Thoracic aorta (tissue), 2 donors: Measurements from ENCODE around the gene PHACTR1. TPM values are rescaled to one million over a fixed set of nuclear protein-coding genes. Genes with fewer than 3 reads are reported as not detected.

ENCODE experiments used
- ATAC-seq: fragments of 150-250 bp; one replicate; pipeline ENCODE4 v1.8.0; 2017; ENCODE audit warnings: low read depth; ENCODE audit not compliant: insufficient number of reproducible peaks, low FRiP score
- DNase-seq: peaks from one replicate; pipeline ENCODE4 v3.0.0-alpha.2; 2020; ENCODE audit warnings: low spot score
- H3K27ac ChIP-seq, 2 donors: fragments of 200-600 bp; sonication (generic); 1 replicate in 1 of 2; 2 replicates in 1 of 2; pipeline ENCODE4 v1.5.1; 2016; ENCODE audit warnings: mild to moderate bottlenecking in 2 of 2, moderate library complexity in 2 of 2
- H3K27me3 ChIP-seq: fragments of 200-600 bp; sonication (generic); replicated peaks from 2 replicates; pipeline ENCODE4 v1.6.0; 2016; ENCODE audit warnings: mild to moderate bottlenecking; ENCODE audit not compliant: insufficient read depth
- H3K36me3 ChIP-seq: fragments of 200-600 bp; sonication (generic); one replicate; pipeline ENCODE4 v1.5.1; 2016
- H3K4me1 ChIP-seq, 2 donors: fragments of 200-600 bp; sonication (generic); 1 replicate in 1 of 2; 2 replicates in 1 of 2; pipeline versions ENCODE4 v1.5.1 to v1.6.0; 2016; ENCODE audit warnings: low read depth in 2 of 2, mild to moderate bottlenecking in 1 of 2; ENCODE audit not compliant: control insufficient read depth in 1 of 2
- H3K4me3 ChIP-seq: fragments of 200-600 bp; sonication (generic); 2 replicates; pipeline ENCODE4 v1.5.1; 2016; ENCODE audit warnings: mild to moderate bottlenecking
- H3K9me3 ChIP-seq: fragments of 200-600 bp; sonication (generic); 2 replicates; pipeline ENCODE4 v1.5.1; 2016
- total RNA-seq, 2 donors: library from RNA; depleted of rRNA; stranded (reverse); fragments of >200 nt; gene quantifications; one replicate each; pipeline versions ENCODE4 v1.1.0 to v1.2.3, GENCODE V29; 2016
- TF ChIP-seq, protein P1 (sequence below): fragments of 200-600 bp; sonication (generic); IDR thresholded peaks from one replicate; pipeline ENCODE4 v1.5.1; 2019; ENCODE audit warnings: antibody characterized with exemption

PHACTR1 gene
- total RNA-seq, 2 donors from 2014 or later, result 42.9 to 69.1 TPM

DNA sequence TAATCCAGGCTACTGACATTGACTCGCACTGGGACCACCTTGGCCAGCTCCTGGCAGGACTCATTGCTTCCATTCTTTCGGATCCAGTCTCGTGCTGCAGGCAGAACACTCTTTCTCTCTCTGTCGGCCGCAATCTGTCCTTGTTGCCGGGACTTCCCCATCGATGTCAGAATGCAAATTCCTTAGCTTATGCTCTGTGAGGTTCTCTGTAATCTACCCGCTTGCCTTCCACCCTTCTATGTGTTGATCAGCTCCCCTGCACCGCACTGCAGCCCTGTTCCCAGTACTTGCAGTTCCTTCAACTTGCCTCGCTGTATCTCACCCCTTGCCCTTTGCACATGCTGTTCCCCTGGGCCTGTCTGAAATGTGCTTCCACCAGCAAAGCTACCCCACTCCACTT lies 182.0 kb downstream of the PHACTR1 start:
- ATAC-seq (no peak), DNase-seq (no peak)
- no peak overlapping the region for H3K27ac ChIP-seq
- peaks cover 8 to 37% of the 10 kb centered on the region in 2 donors for H3K4me1 ChIP-seq
- H3K4me3 ChIP-seq, result no peak overlapping the region
- H3K9me3 ChIP-seq, result no peaks in the 10 kb centered on the region
- no peaks in the 10 kb centered on the region for H3K27me3 ChIP-seq
- H3K36me3 ChIP-seq, result no peaks in the 10 kb centered on the region
- TF ChIP-seq, protein P1, sequence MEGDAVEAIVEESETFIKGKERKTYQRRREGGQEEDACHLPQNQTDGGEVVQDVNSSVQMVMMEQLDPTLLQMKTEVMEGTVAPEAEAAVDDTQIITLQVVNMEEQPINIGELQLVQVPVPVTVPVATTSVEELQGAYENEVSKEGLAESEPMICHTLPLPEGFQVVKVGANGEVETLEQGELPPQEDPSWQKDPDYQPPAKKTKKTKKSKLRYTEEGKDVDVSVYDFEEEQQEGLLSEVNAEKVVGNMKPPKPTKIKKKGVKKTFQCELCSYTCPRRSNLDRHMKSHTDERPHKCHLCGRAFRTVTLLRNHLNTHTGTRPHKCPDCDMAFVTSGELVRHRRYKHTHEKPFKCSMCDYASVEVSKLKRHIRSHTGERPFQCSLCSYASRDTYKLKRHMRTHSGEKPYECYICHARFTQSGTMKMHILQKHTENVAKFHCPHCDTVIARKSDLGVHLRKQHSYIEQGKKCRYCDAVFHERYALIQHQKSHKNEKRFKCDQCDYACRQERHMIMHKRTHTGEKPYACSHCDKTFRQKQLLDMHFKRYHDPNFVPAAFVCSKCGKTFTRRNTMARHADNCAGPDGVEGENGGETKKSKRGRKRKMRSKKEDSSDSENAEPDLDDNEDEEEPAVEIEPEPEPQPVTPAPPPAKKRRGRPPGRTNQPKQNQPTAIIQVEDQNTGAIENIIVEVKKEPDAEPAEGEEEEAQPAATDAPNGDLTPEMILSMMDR, result no peak

DNA sequence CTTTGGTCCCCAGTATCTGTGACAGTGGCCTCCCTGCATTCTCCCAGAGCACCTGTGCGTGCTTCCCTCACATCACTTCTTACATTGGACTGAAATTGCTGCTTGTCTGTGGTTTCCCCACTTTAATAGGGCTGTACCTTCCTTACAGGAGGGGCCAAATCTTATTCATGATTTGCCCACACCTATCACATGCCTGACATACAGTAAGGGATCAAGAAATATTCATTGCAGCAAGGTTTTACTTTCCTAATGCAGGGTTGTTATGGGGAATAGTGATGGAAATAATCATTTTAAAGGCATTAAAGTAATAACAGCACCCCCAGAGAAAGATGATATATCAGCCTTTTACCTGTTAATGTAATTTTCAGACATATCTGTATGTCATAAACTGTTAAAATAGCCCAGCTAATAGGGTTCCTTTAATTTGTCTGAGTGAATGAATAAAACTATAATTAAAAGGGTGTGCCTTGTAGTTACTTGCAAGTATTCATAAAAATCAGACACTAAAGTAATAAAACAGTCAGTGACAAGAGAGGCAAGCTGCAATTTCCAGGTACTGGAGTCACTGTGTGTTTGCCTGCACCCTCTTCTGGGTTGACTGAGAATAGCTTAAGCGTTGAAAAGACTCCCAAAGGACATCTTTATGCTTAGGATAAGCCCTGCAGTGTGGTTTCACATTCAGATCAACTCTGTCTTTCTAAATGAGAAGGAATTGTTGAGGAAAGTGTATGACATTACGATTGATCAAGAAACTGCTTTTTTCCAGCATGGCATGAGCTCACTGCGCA lies 182.7 kb downstream of the PHACTR1 start:
- no peaks in the 10 kb centered on the region for H3K36me3 ChIP-seq
- DNase-seq (no peak), ATAC-seq (no peak)
- peaks cover 10 to 42% of the 10 kb centered on the region in 2 donors for H3K4me1 ChIP-seq
- H3K27ac ChIP-seq, result no peak overlapping the region
- no peaks in the 10 kb centered on the region for H3K9me3 ChIP-seq
- TF ChIP-seq, protein P1, result peak; percentile 7
- no peak overlapping the region for H3K4me3 ChIP-seq
- no peaks in the 10 kb centered on the region for H3K27me3 ChIP-seq

DNA sequence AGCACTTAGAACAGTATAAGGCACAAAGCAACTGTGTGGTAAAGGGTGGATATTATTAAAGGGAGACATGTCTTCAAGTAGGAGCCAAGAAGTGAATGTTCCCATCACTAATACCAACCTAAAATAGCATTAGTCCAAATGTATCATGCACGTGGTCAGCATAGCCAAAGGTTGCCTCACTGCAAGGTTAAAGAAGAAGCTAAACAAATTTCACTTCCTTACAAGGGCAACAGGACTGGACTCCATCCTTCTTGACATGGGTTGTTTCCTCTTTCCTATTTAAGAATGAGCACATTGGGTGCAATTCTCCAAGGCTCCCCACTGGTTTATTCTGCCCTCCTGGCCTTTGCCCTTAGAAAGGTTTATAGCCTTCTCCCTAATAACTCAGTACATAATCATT lies 186.7 kb downstream of the PHACTR1 start:
- H3K4me1 ChIP-seq, result peaks cover 10 to 49% of the 10 kb centered on the region in 2 donors
- ATAC-seq (peak; percentile 72), DNase-seq (no peak)
- H3K4me3 ChIP-seq, result no peak overlapping the region
- TF ChIP-seq, protein P1, result no peak
- peak overlapping the region; percentile 74 for H3K27ac ChIP-seq
- H3K27me3 ChIP-seq, result no peaks in the 10 kb centered on the region
- no peaks in the 10 kb centered on the region for H3K9me3 ChIP-seq
- H3K36me3 ChIP-seq, result no peaks in the 10 kb centered on the region

DNA sequence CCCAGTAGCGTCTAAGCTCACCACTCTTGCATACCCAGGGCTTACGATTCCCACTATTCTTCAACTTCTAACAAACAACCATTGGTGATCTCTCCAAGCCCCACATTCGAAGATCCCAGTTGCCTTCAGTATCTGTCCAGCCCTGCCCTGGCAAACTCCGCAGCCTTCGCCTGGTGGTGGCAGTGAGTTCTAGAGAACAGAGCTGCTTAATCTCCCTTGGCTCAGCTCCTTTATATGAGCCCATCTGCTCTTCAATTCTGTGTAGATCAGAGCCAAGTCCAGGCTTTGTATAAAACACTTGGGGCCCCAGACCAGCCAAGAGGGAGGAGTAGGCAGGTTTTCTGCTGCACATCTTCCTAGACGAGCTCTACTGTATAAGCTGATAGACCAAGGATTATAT lies 193.3 kb downstream of the PHACTR1 start:
- Histone ChIP-seq H3K4me1 (peaks cover 0 to 11% of the 10 kb centered on the region in 2 donors), H3K27me3 (no peaks in the 10 kb centered on the region), H3K9me3 (no peaks in the 10 kb centered on the region), H3K27ac (no peak overlapping the region), H3K4me3 (no peak overlapping the region), H3K36me3 (no peaks in the 10 kb centered on the region)
- no peak for ATAC-seq
- TF ChIP-seq, protein P1, result no peak
- DNase-seq, result no peak

DNA sequence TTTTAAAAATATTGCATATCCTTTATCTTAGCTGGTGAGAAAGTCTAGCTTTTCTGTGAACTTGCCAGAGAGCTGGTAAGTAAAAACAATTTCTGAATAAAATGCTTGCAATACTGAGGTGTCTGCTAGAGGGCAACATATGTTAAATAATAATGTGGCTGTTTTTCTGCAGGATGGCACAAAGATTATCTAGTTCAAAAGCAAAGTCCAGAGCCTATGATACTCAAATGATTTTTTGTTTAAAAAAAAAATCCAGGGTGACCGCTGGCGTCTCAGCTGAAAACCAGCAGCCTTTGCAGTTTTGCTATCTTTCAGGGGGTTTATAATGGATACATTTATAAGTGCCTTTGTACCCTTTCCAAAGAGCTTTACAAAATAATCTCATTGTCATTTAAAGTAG lies 194.9 kb downstream of the PHACTR1 start:
- no peak overlapping the region for H3K27ac ChIP-seq
- TF ChIP-seq, protein P1, result peak; percentile 66
- no peak overlapping the region for H3K4me3 ChIP-seq
- H3K36me3 ChIP-seq, result no peaks in the 10 kb centered on the region
- no peaks in the 10 kb centered on the region for H3K9me3 ChIP-seq
- DNase-seq (no peak), ATAC-seq (no peak)
- H3K4me1 ChIP-seq, result peaks cover 0 to 10% of the 10 kb centered on the region in 2 donors
- no peaks in the 10 kb centered on the region for H3K27me3 ChIP-seq
